Astrocyte of the cerebellum (primary cell): ENCODE measurements around the gene CLCNKA.

Experiments
- DNase-seq: peaks from one replicate; pipeline ENCODE4 v3.0.0-alpha.2; 2011; ENCODE audit warnings: low read depth
- H3K4me3 ChIP-seq: 2 replicates; pipeline ENCODE4 v1.5.1; 2011; ENCODE audit warnings: mild to moderate bottlenecking, low read depth, low read length, moderate library complexity
- CTCF ChIP-seq: IDR thresholded peaks from 2 replicates; pipeline ENCODE4 v1.5.1; 2012; ENCODE audit warnings: low read length, low read depth, moderate library complexity, mild to moderate bottlenecking; ENCODE audit errors: missing control alignments
- in situ Hi-C: cut with HindIII; loops from 2 replicates; pipeline ENCODE4 v1.10.0; 2017; ENCODE audit warnings: low sequenced_read_pairs

CLCNKA gene

GRCh38 chr1:15981679-15982078, 40.2 kb upstream of the CLCNKA start:
- DNase-seq = no peak
- in situ Hi-C loops = no loop called here
- TF ChIP-seq CTCF = no peak
- no peak overlapping the region for H3K4me3 ChIP-seq

- H3K4me3 ChIP-seq = no peak overlapping the region
- no peak for DNase-seq
- in situ Hi-C loops = no loop called here
- no peak for TF ChIP-seq CTCF
These were observed 38.6 kb upstream of the CLCNKA start for GRCh38 chr1:15983275-15983674.

GRCh38 chr1:15985611-15986297, 36.1 kb upstream of the CLCNKA start:
- no peak for DNase-seq
- no peak for TF ChIP-seq CTCF
- in situ Hi-C loops = no loop called here

GRCh38 chr1:15988856-15989736, 32.7 kb upstream of the CLCNKA start:
- no peak for TF ChIP-seq CTCF
- in situ Hi-C loops = no loop called here
- DNase-seq = no peak

More at GRCh38 chr1:15985611-15986297, 36.1 kb upstream of the CLCNKA start:
- H3K4me3 ChIP-seq = no peak overlapping the region

GRCh38 chr1:15989776-15990175, 32.1 kb upstream of the CLCNKA start:
- no peak for DNase-seq
- TF ChIP-seq CTCF = no peak
- in situ Hi-C loops = no loop called here
- no peak overlapping the region for H3K4me3 ChIP-seq

More at GRCh38 chr1:15988856-15989736, 32.7 kb upstream of the CLCNKA start:
- no peak overlapping the region for H3K4me3 ChIP-seq

- no peak for TF ChIP-seq CTCF
- in situ Hi-C loops = no loop called here
- no peak overlapping the region for H3K4me3 ChIP-seq
- DNase-seq = no peak
These were observed 30.2 kb upstream of the CLCNKA start for GRCh38 chr1:15991427-15992186.
